AG09309 (cell line): ENCODE results near the gene OAS2.
A peak's percentile ranks its signal among the peaks of the same experiment; 100 is the strongest.

Source experiments
- DNase-seq: peaks from one replicate; pipeline ENCODE4 v3.0.0-alpha.2; 2010; ENCODE audit warnings: low read depth
- H3K4me3 ChIP-seq: 2 replicates; pipeline ENCODE4 v1.5.1; 2011; ENCODE audit warnings: mild to moderate bottlenecking, low read depth, low read length, moderate library complexity; ENCODE audit not compliant: control insufficient read depth
- TF ChIP-seq, protein P1 (sequence below): IDR thresholded peaks from 2 replicates; pipeline ENCODE4 v1.5.1; 2011; ENCODE audit warnings: mild to moderate bottlenecking, low read depth, low read length, inconsistent platforms; ENCODE audit not compliant: insufficient read depth, control insufficient read depth; ENCODE audit errors: missing control alignments

The OAS2 gene

DNA sequence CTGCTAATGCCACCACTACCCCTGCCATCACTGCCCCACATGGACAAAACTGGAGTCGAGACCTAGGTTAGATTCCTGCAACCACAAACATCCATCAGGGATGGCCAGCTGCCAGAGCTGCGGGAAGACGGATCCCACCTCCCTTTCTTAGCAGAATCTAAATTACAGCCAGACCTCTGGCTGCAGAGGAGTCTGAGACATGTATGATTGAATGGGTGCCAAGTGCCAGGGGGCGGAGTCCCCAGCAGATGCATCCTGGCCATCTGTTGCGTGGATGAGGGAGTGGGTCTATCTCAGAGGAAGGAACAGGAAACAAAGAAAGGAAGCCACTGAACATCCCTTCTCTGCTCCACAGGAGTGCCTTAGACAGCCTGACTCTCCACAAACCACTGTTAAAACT lies 7.1 kb upstream of the OAS2 start:
- TF ChIP-seq, protein P1, sequence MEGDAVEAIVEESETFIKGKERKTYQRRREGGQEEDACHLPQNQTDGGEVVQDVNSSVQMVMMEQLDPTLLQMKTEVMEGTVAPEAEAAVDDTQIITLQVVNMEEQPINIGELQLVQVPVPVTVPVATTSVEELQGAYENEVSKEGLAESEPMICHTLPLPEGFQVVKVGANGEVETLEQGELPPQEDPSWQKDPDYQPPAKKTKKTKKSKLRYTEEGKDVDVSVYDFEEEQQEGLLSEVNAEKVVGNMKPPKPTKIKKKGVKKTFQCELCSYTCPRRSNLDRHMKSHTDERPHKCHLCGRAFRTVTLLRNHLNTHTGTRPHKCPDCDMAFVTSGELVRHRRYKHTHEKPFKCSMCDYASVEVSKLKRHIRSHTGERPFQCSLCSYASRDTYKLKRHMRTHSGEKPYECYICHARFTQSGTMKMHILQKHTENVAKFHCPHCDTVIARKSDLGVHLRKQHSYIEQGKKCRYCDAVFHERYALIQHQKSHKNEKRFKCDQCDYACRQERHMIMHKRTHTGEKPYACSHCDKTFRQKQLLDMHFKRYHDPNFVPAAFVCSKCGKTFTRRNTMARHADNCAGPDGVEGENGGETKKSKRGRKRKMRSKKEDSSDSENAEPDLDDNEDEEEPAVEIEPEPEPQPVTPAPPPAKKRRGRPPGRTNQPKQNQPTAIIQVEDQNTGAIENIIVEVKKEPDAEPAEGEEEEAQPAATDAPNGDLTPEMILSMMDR = no peak

DNA sequence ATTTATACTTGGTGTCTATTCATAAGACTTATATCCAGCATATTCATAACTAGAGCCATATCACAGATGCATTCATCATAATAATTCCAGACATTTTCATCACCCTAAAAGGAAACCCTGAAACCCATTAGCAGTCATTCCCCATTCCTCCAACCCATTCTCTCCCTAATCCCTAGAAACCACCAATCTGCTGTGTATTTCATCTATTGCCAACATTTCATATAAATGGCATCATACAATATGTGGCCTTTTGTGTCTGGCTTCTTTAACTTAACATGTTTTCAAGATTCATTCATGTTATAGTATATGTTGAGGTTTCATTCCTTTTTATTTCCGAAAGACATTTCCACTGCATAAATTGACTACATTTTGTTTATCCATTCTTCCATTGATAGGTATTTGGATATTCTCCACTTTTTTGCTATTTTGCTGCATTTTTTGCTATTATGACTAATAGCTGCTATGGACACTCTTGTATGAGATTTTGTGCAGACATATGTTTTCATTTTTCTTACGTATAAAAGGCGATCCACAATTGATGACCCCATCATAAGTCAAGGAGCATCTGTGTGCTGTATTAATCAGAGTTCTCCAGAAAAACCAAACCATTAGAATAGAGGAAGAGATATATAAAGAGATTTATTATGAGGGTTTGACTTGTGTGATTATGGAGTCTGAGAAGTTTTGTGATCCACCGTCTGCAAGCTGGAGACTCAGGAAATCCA lies 5.1 kb upstream of the OAS2 start:
- TF ChIP-seq, protein P1 = no peak
- no peak for DNase-seq
- no peak overlapping the region for H3K4me3 ChIP-seq

More for the DNA sequence above, 7.1 kb upstream of the OAS2 start:
- DNase-seq = no peak
- H3K4me3 ChIP-seq = no peak overlapping the region

DNA sequence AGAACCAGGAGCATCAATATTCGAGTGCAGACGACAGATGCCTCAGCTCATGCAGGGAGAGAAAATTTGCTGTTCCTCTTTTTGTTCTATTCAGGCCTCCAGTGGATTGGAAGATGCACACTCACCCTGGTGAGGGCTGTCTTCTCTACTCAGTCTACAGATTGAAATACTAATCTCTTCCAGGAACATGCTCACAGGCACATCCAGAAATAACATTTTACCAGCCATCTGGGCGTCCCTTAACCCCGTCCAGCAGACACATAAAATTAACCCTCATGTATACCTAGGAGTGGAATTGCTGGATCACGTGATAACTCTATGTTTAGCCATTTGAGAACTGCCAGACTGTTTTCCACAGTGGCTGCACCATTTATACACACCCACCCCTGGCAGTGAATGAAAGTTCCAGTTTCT lies 4.5 kb upstream of the OAS2 start:
- TF ChIP-seq, protein P1 = no peak
- no peak for DNase-seq
- no peak overlapping the region for H3K4me3 ChIP-seq

DNA sequence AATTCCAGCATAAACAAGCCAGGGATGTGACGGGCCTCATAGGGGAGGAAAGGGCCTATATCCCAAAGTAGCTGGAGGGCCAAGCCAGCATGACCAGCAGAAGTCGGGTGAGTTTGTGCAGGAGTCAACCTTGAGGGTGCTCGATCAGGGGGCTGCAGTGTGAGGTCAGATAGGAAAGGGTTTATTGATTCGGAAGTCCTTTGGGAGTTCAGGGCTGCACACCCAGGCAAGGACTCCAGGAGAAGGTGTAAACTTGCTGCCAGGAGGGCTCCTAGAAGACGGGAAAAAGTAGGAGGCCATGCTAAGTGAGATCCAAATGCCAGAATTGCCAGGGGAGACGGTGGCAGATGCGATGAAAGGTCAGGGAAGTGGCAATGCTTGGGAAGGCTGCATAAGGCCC lies 3.4 kb upstream of the OAS2 start:
- TF ChIP-seq, protein P1 = no peak
- DNase-seq = no peak
- H3K4me3 ChIP-seq = no peak overlapping the region

DNA sequence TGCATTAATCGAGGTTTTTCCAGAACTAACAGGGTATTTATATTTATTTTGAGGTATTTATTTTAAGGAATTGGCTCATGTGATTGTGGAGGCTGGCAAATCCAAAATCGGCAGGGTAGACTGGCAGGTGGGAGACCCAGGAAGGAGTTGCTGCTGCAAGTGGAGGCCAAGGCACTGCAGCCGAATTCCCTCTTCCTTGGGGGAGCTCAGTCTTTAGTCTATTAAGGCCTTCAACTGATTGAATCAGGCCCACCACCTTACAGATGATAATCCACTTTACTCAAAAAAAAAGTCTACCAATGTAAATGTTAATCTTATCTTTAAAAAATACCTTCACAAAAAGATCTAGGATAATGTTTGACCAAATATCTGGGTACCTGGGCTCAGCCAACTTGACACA lies 1.2 kb upstream of the OAS2 start:
- no peak for DNase-seq
- TF ChIP-seq, protein P1 = no peak
- H3K4me3 ChIP-seq = no peak overlapping the region

DNA sequence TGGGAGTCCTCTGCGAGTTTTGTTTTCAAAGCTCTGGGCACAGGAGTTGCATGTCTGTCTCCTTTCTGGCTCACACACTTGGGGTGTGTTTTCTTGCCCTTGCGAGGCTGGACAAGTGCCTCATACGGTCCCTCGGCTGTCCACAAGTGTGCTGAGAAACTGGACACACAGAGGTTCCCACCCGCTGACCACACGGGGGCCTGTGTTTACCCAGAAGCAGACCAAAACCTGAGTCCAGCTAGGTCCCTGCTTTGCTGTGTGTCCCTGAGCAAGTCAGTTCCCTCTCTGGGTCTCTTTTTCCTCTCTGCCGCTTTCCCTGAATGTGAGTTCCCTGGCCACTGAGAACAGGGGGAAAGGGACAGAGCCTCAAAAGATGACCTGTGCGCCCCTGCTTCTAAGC lies 678 bp upstream of the OAS2 start:
- TF ChIP-seq, protein P1 = no peak
- H3K4me3 ChIP-seq = peak overlapping the region; percentile 59

More for the DNA sequence above, 678 bp upstream of the OAS2 start:
- no peak for DNase-seq
